NCI-H2171 (cell line): ENCODE data around the gene TOPBP1.
"Not testable (repeated sequence)": the region's sequence is repeated elsewhere in the genome, so short reads cannot be mapped to it uniquely, and the experiment has no call there.

ENCODE experiments used
- DNase-seq: peaks from one replicate; lab custom pipeline; 2025; lab: John Stamatoyannopoulos, UW

The TOPBP1 gene

GRCh38 chr3:133572158-133573053, 89.3 kb downstream of the TOPBP1 start:
- no peak for DNase-seq

- DNase-seq = no peak
Observed at GRCh38 chr3:133570937-133571320, 90.8 kb downstream of the TOPBP1 start.

GRCh38 chr3:133570139-133570936, 91.4 kb downstream of the TOPBP1 start:
- DNase-seq = no peak

GRCh38 chr3:133568294-133569014, 93.3 kb downstream of the TOPBP1 start:
- DNase-seq = no peak

- DNase-seq = no peak
Observed at GRCh38 chr3:133563816-133564215, 97.9 kb downstream of the TOPBP1 start.

- DNase-seq = no peak
Observed at GRCh38 chr3:133563186-133563591, 98.6 kb downstream of the TOPBP1 start.

GRCh38 chr3:133562376-133562775, 99.4 kb downstream of the TOPBP1 start:
- DNase-seq = no peak

GRCh38 chr3:133561679-133562078, 100.1 kb downstream of the TOPBP1 start:
- DNase-seq = no peak

GRCh38 chr3:133551589-133551988, 110.2 kb downstream of the TOPBP1 start:
- DNase-seq = not testable (repeated sequence)
